ENCODE results near the gene SPTSSA. TPM values are rescaled to one million over a fixed set of nuclear protein-coding genes. Genes with fewer than 3 reads are reported as not detected.
A peak's percentile ranks its signal among the peaks of the same experiment; 100 is the strongest.

The SPTSSA gene
- total RNA-seq, 2 donors from 2014 or later, result 9.4 to 10.8 TPM

- H3K4me1 ChIP-seq, result peaks cover 0 to 22% of the 10 kb centered on the region in 2 donors
- no peak for TF ChIP-seq CTCF (IDR thresholded peaks at IDR 0.05)
- no peaks in the 10 kb centered on the region for H3K9me3 ChIP-seq
- H3K27me3 ChIP-seq, result no peaks in the 10 kb centered on the region
- DNase-seq (ENCODE audit: low spot score), result no peak
- H3K4me3 ChIP-seq, result no peak overlapping the region
- no peaks in the 10 kb centered on the region for H3K36me3 ChIP-seq
- no peak overlapping the region for H3K27ac ChIP-seq
Observed at GRCh38 chr14:34465069-34465859, 3.2 kb upstream of the SPTSSA start.

GRCh38 chr14:34463598-34463961 lies 1.5 kb upstream of the SPTSSA start:
- Histone ChIP-seq H3K27me3 (no peaks in the 10 kb centered on the region), H3K9me3 (no peaks in the 10 kb centered on the region), H3K4me1 (peaks cover 0 to 29% of the 10 kb centered on the region in 2 donors), H3K4me3 (no peak overlapping the region), H3K27ac (no peak overlapping the region), H3K36me3 (no peaks in the 10 kb centered on the region)
- DNase-seq (ENCODE audit: low spot score), result no peak
- TF ChIP-seq CTCF (IDR thresholded peaks at IDR 0.05), result no peak

GRCh38 chr14:34461334-34462131 lies 507 bp downstream of the SPTSSA start:
- H3K27ac ChIP-seq, result peak overlapping the region; percentile 84 to 90
- H3K27me3 ChIP-seq, result no peaks in the 10 kb centered on the region
- peaks cover 0 to 29% of the 10 kb centered on the region in 2 donors for H3K4me1 ChIP-seq
- peaks cover under 1% of the 10 kb centered on the region for H3K36me3 ChIP-seq
- peak overlapping the region; percentile 65 to 70 for H3K4me3 ChIP-seq
- no peak for TF ChIP-seq CTCF (IDR thresholded peaks at IDR 0.05)
- DNase-seq (ENCODE audit: low spot score), result peak; percentile 73
- H3K9me3 ChIP-seq, result no peaks in the 10 kb centered on the region

- Histone ChIP-seq H3K4me3 (peak overlapping the region; percentile 65 to 70), H3K27ac (peak overlapping the region; percentile 84 to 90), H3K36me3 (peaks cover 8% of the 10 kb centered on the region), H3K27me3 (no peaks in the 10 kb centered on the region), H3K4me1 (peaks cover 0 to 29% of the 10 kb centered on the region in 2 donors), H3K9me3 (no peaks in the 10 kb centered on the region)
- no peak for TF ChIP-seq CTCF (IDR thresholded peaks at IDR 0.05)
- DNase-seq (ENCODE audit: low spot score), result no peak
Observed at GRCh38 chr14:34460841-34461240, 1.2 kb downstream of the SPTSSA start.

- DNase-seq (ENCODE audit: low spot score), result no peak
- no peak overlapping the region for H3K4me3 ChIP-seq
- TF ChIP-seq CTCF (IDR thresholded peaks at IDR 0.05), result no peak
- H3K27ac ChIP-seq, result no peak overlapping the region
- peaks cover 0 to 28% of the 10 kb centered on the region in 2 donors for H3K4me1 ChIP-seq
- H3K36me3 ChIP-seq, result peaks cover 13% of the 10 kb centered on the region
- no peaks in the 10 kb centered on the region for H3K27me3 ChIP-seq
- H3K9me3 ChIP-seq, result no peaks in the 10 kb centered on the region
Observed at GRCh38 chr14:34460295-34460694, 1.7 kb downstream of the SPTSSA start.

Measured in right atrium auricular region (tissue), 2 donors.